ENCODE measurements around the gene CHRD. TPM values are rescaled to one million over a fixed set of nuclear protein-coding genes. Genes with fewer than 3 reads are reported as not detected.

The CHRD gene
- total and polyA plus RNA-seq, 9 of the 15 experiments (the other 6 are each of a cell fraction or from before 2014, with no cell fraction given), result 0.11 to 1.3 (median 0.59) TPM; not detected in 3

GRCh38 chr3:184345317-184346144 is 34.3 kb upstream of the CHRD start (continued):
- TF ChIP-seq MBD1 (CRISPR knock-in tag; IDR thresholded peaks at IDR 0.05) (no peak), TRIM24 (IDR thresholded peaks at IDR 0.05) (no peak), ZNF232 (CRISPR knock-in tag; IDR thresholded peaks at IDR 0.05) (no peak), TFE3 (CRISPR knock-in tag; IDR thresholded peaks at IDR 0.05) (no peak), HMG20B (CRISPR knock-in tag; IDR thresholded peaks at IDR 0.05) (no peak), RERE (CRISPR knock-in tag; IDR thresholded peaks at IDR 0.05; ENCODE audit: borderline replicate concordance) (no peak), ZNF449 (CRISPR knock-in tag; IDR thresholded peaks at IDR 0.05) (no peak), CSDE1 (IDR thresholded peaks at IDR 0.05) (no peak), ZNF778 (CRISPR knock-in tag; IDR thresholded peaks at IDR 0.05) (no peak), RAD51 (IDR thresholded peaks at IDR 0.05; ENCODE audit: borderline replicate concordance, low read depth) (peak; percentile 54; the same call in 1 of the 2 replicates), CHCHD3 (CRISPR knock-in tag; IDR thresholded peaks at IDR 0.05) (no peak), ZNF766 (CRISPR knock-in tag; conservative IDR thresholded peaks at IDR 0.05) (peak; percentile 66; the same call in 1 of the 2 replicates), ZBTB43 (CRISPR knock-in tag; IDR thresholded peaks at IDR 0.05) (0 out of 2 replicates have a peak, but pooled peaks have one; percentile 29)

All from K562 (cell line).